Upper lobe of right lung (tissue), 1 donor: Measurements from ENCODE around the gene JUN. TPM values are rescaled to one million over a fixed set of nuclear protein-coding genes. Genes with fewer than 3 reads are reported as not detected.

Source experiments
- ATAC-seq: fragments of 200-7000 bp; cut with Tn5 transposase; one replicate; pipeline ENCODE4 v1.9.1; 2020; ENCODE audit warnings: mild to moderate bottlenecking, moderate library complexity
- DNase-seq: peaks from one replicate; pipeline ENCODE4 v3.0.0-alpha.2; 2020
- H3K27ac ChIP-seq: fragments of 200-600 bp; one replicate; pipeline ENCODE4 v1.8.0; 2022
- H3K27me3 ChIP-seq: fragments of 200-600 bp; one replicate; pipeline ENCODE4 v1.8.0; 2022; ENCODE audit warnings: mild to moderate bottlenecking
- H3K36me3 ChIP-seq: fragments of 200-600 bp; one replicate; pipeline ENCODE4 v1.8.0; 2022
- H3K4me1 ChIP-seq: fragments of 200-600 bp; one replicate; pipeline ENCODE4 v1.8.0; 2022
- H3K4me3 ChIP-seq: fragments of 200-600 bp; one replicate; pipeline ENCODE4 v1.8.0; 2022; ENCODE audit warnings: mild to moderate bottlenecking
- H3K9me3 ChIP-seq: fragments of 200-600 bp; one replicate; pipeline ENCODE4 v1.8.0; 2022
- CTCF ChIP-seq: fragments of 200-600 bp; IDR thresholded peaks from one replicate; pipeline ENCODE4 v1.8.0; 2022; ENCODE audit warnings: antibody characterized with exemption
- intact Hi-C: fragments of 100-400 bp; cut with DNase I; formaldehyde crosslinking; loops from one replicate; pipeline ENCODE4 v1.11.0; 2022
- total RNA-seq: library from RNA; stranded (reverse); fragmentation: NEBNext Ultra II Directional; extraction: Animal tissue kit (Norgen Biotek cat#: 25700); gene quantifications from one replicate; pipeline ENCODE4 v1.2.1, GENCODE V29; 2021
- donor health status: DM: no; HTN: yes; CAD: no; lungs with severe emphysema.

Gene JUN
- total RNA-seq, 1 donor from 2014 or later: 112 TPM

- Histone ChIP-seq H3K9me3 (no peaks in the 10 kb centered on the region), H3K27ac (peak overlapping the region; percentile 95), H3K4me1 (peaks cover 41% of the 10 kb centered on the region), H3K4me3 (peak overlapping the region; percentile 62), H3K27me3 (no peaks in the 10 kb centered on the region), H3K36me3 (no peaks in the 10 kb centered on the region)
- ATAC-seq: no peak
- no peak for TF ChIP-seq CTCF
- no peak for DNase-seq
- intact Hi-C loops: no loop called here
Observed at GRCh38 chr1:58816747-58817221, 32.9 kb upstream of the JUN start.

GRCh38 chr1:58816072-58816746 lies 32.4 kb upstream of the JUN start:
- peak overlapping the region; percentile 62 for H3K4me3 ChIP-seq
- TF ChIP-seq CTCF: no peak
- H3K27me3 ChIP-seq: no peaks in the 10 kb centered on the region
- H3K36me3 ChIP-seq: no peaks in the 10 kb centered on the region
- DNase-seq (peak; percentile 97), ATAC-seq (peak; percentile 85)
- intact Hi-C loops: no loop called here
- no peaks in the 10 kb centered on the region for H3K9me3 ChIP-seq
- H3K27ac ChIP-seq: peak overlapping the region; percentile 95
- H3K4me1 ChIP-seq: peaks cover 41% of the 10 kb centered on the region

- Histone ChIP-seq H3K9me3 (no peaks in the 10 kb centered on the region), H3K36me3 (no peaks in the 10 kb centered on the region), H3K27me3 (no peaks in the 10 kb centered on the region), H3K4me3 (peak overlapping the region; percentile 62), H3K27ac (peak overlapping the region; percentile 95), H3K4me1 (peaks cover 41% of the 10 kb centered on the region)
- no peak for DNase-seq
- no peak for TF ChIP-seq CTCF
- no peak for ATAC-seq
- intact Hi-C loops: no loop called here
Observed at GRCh38 chr1:58815686-58816071, 31.8 kb upstream of the JUN start.

GRCh38 chr1:58815069-58815685 lies 31.3 kb upstream of the JUN start:
- intact Hi-C loops: no loop called here
- Histone ChIP-seq H3K4me1 (peaks cover 46% of the 10 kb centered on the region), H3K9me3 (no peaks in the 10 kb centered on the region)

More at GRCh38 chr1:58815069-58815685, 31.3 kb upstream of the JUN start:
- peak overlapping the region; percentile 62 for H3K4me3 ChIP-seq
- TF ChIP-seq CTCF: no peak
- DNase-seq: peak; percentile 96
- peak overlapping the region; percentile 95 for H3K27ac ChIP-seq
- peak; percentile 89 for ATAC-seq
- no peaks in the 10 kb centered on the region for H3K27me3 ChIP-seq
- H3K36me3 ChIP-seq: no peaks in the 10 kb centered on the region
